ENCODE results near the gene TMEM273.

Gene TMEM273

DNA sequence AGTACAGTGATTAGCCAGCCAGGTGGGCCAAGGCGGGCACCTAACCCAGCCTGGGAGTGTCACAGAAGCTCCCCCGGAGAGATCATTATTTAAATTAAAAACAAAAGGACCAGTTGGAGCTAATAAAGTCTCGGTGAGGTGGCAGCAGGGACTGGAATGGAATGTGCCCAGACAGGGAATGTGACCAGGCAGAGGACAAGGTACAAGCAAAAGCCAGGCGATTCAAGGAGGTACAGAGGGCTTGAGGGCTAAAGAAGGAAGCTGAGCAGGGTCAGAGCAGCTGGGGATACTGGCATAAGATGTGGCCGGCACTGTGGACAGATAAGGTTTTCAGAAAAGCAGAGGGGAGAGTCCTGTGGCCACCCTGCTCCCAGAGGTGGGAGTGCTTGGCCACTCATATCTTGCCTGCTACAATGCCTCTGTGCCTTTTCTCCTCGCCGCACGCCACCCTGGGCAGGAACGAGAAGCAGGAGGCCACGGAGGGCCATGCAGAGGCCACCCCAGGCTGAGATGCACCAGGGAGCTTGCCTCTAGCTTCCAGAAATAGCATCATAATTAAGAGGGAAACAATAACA lies 13.2 kb downstream of the TMEM273 start:
- H3K36me3 ChIP-seq (ENCODE audit: control insufficient read depth, insufficient read depth, low read length, severe bottlenecking) = no peaks in the 10 kb centered on the region
- H3K9me3 ChIP-seq (ENCODE audit: control insufficient read depth, low read length) = no peaks in the 10 kb centered on the region
- no peak overlapping the region for H3K9ac ChIP-seq (ENCODE audit: low read length)
- H3K4me3 ChIP-seq (ENCODE audit: low read length) = no peak overlapping the region
- no peaks in the 10 kb centered on the region for H3K27me3 ChIP-seq (replicated peaks; ENCODE audit: control insufficient read depth, insufficient read depth, low read length)
- DNase-seq (ENCODE audit: low read depth) = no peak
- peaks cover 13% of the 10 kb centered on the region for H3K4me1 ChIP-seq (ENCODE audit: control insufficient read depth, insufficient read depth, low read length)

DNA sequence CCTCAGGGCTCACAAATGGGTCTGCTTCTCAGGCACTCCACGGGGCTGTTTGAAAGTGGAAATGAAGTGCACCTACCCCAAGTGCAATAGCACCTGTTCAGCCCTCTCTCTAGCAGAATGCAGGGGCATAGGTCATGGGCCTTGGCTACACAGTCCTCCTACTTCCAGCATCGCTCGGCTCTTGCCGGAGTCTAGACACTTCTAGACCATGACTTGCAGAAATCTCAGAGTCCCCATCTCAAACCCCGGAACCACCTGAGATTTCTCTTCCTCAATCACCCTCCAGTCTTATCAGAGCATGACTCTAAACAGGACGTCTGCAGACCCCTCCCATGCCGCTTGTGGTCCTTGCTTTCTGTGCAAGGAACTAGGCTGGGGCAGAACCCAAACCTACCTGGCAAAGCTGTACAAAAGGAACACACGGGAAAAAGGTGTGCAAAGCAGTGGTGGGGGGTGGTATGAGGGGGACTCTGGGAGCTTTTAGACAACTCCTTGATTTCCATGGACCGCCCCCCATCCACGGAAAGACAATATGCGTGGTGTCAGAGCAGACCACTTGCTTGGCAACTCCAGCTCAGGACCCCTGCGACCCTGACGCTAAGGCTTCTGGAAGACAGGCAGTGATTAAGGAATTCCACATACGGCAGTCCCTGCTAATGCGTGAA lies 13.8 kb downstream of the TMEM273 start:
- H3K36me3 ChIP-seq (ENCODE audit: control insufficient read depth, insufficient read depth, low read length, severe bottlenecking) = no peaks in the 10 kb centered on the region
- no peaks in the 10 kb centered on the region for H3K9me3 ChIP-seq (ENCODE audit: control insufficient read depth, low read length)
- peaks cover 13% of the 10 kb centered on the region for H3K4me1 ChIP-seq (ENCODE audit: control insufficient read depth, insufficient read depth, low read length)
- no peak overlapping the region for H3K9ac ChIP-seq (ENCODE audit: low read length)
- H3K4me3 ChIP-seq (ENCODE audit: low read length) = no peak overlapping the region
- DNase-seq (ENCODE audit: low read depth) = no peak
- H3K27me3 ChIP-seq (replicated peaks; ENCODE audit: control insufficient read depth, insufficient read depth, low read length) = no peaks in the 10 kb centered on the region

- no peak for DNase-seq (ENCODE audit: low read depth)
- Histone ChIP-seq H3K9me3 (ENCODE audit: control insufficient read depth, low read length) (no peaks in the 10 kb centered on the region), H3K4me1 (ENCODE audit: control insufficient read depth, insufficient read depth, low read length) (peaks cover 13% of the 10 kb centered on the region), H3K27me3 (replicated peaks; ENCODE audit: control insufficient read depth, insufficient read depth, low read length) (no peaks in the 10 kb centered on the region), H3K9ac (ENCODE audit: low read length) (no peak overlapping the region), H3K4me3 (ENCODE audit: low read length) (no peak overlapping the region), H3K36me3 (ENCODE audit: control insufficient read depth, insufficient read depth, low read length, severe bottlenecking) (no peaks in the 10 kb centered on the region)
These were observed 14.3 kb downstream of the TMEM273 start for GRCh38 chr10:49173853-49174252.

GRCh38 chr10:49173201-49173772 lies 14.9 kb downstream of the TMEM273 start:
- no peak overlapping the region for H3K9ac ChIP-seq (ENCODE audit: low read length)
- H3K36me3 ChIP-seq (ENCODE audit: control insufficient read depth, insufficient read depth, low read length, severe bottlenecking) = no peaks in the 10 kb centered on the region
- no peaks in the 10 kb centered on the region for H3K27me3 ChIP-seq (replicated peaks; ENCODE audit: control insufficient read depth, insufficient read depth, low read length)
- H3K4me1 ChIP-seq (ENCODE audit: control insufficient read depth, insufficient read depth, low read length) = peaks cover 13% of the 10 kb centered on the region
- H3K4me3 ChIP-seq (ENCODE audit: low read length) = no peak overlapping the region
- DNase-seq (ENCODE audit: low read depth) = no peak
- H3K9me3 ChIP-seq (ENCODE audit: control insufficient read depth, low read length) = no peaks in the 10 kb centered on the region

DNA sequence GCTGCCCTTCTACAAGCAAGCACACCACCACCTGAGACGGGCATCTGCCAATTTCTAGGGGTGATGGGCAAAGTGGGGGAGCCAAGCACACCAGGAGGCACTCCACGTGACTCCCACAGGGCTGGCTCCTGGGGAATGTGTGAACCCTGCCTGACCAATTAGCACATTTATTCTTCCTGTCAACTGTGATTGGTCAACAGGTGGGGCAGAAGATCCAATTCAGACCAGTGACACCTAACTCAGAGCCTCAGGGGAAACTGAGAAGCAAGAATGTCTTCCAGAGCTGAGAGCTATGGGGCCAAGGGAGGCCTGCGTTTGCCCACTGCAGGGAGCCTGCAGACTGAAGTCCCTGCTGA lies 15.4 kb downstream of the TMEM273 start:
- Histone ChIP-seq H3K9ac (ENCODE audit: low read length) (no peak overlapping the region), H3K4me1 (ENCODE audit: control insufficient read depth, insufficient read depth, low read length) (peaks cover 10% of the 10 kb centered on the region), H3K9me3 (ENCODE audit: control insufficient read depth, low read length) (no peaks in the 10 kb centered on the region), H3K36me3 (ENCODE audit: control insufficient read depth, insufficient read depth, low read length, severe bottlenecking) (no peaks in the 10 kb centered on the region), H3K4me3 (ENCODE audit: low read length) (no peak overlapping the region), H3K27me3 (replicated peaks; ENCODE audit: control insufficient read depth, insufficient read depth, low read length) (no peaks in the 10 kb centered on the region)
- no peak for DNase-seq (ENCODE audit: low read depth)

DNA sequence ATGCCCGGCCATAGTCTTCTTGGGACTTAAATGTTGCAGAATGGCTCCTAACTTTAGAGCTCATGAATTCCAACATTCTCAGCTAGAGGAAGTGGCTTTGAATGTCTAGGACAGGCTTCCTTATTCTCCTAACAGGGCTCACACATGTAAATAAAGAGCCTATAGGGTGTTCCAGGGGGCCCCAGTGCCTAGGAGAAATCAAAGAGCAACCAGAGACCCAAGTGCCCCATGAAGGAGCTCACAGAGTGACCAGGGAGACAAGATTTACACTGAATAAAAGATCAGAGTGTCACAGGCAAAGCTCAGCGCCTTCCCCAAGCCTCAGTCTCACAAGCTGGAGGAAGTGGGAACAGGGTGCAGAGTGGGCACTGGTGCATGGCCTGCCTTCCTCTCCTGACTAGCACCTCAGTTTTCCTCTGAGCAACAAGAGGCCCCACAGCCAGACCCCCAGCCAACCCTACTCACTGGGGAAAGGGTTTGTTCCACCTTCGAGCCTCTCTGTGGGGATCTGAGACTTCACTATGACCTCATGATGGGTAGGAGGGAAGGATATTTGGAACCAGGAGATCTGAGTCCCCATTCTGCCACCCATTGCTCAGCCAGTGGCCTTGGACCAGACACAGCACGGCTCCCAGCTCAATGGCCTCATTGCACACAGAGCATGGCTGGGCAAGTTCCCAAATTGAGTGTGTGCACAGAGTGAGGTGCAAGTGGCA lies 16.0 kb downstream of the TMEM273 start:
- Histone ChIP-seq H3K27me3 (replicated peaks; ENCODE audit: control insufficient read depth, insufficient read depth, low read length) (no peaks in the 10 kb centered on the region), H3K36me3 (ENCODE audit: control insufficient read depth, insufficient read depth, low read length, severe bottlenecking) (no peaks in the 10 kb centered on the region), H3K9me3 (ENCODE audit: control insufficient read depth, low read length) (no peaks in the 10 kb centered on the region), H3K4me1 (ENCODE audit: control insufficient read depth, insufficient read depth, low read length) (peaks cover 4% of the 10 kb centered on the region), H3K9ac (ENCODE audit: low read length) (no peak overlapping the region), H3K4me3 (ENCODE audit: low read length) (no peak overlapping the region)
- no peak for DNase-seq (ENCODE audit: low read depth)

DNA sequence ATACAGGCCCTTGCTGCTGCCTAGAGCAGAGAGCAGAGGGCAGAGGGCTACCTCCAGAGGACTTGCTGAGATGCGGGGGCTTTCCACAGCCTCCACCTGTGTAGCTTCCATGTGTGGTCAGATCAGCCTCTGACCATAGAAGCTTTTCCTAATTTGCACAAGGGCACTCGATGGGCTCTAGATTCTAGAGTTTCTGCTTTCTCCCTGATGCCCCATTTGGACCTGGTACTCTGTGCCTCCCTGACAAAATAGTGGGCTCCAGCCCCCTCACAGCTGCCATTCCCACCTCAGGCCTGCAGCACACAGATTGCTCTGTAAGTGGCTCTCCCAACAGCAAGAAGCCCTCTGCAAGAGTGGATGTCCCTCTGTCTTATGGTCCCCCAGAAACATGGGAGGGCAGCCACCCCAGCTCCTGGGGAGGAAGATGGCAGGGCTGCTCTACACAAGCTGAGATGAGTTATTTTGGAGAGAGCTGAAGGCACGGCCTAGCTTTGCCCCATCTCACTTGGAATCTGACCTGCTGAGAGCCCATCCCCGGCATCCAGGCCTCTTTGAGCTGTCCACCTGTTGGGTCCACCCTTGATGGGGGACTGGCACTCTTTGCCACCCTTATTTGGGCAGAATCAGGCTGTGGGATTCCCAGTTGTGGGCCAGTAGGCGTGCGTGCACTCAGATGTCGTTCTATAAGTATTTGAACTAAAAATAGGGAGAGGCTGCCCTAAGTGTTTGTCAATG lies 16.7 kb downstream of the TMEM273 start:
- DNase-seq (ENCODE audit: low read depth) = no peak
- no peaks in the 10 kb centered on the region for H3K4me1 ChIP-seq (ENCODE audit: control insufficient read depth, insufficient read depth, low read length)

DNA sequence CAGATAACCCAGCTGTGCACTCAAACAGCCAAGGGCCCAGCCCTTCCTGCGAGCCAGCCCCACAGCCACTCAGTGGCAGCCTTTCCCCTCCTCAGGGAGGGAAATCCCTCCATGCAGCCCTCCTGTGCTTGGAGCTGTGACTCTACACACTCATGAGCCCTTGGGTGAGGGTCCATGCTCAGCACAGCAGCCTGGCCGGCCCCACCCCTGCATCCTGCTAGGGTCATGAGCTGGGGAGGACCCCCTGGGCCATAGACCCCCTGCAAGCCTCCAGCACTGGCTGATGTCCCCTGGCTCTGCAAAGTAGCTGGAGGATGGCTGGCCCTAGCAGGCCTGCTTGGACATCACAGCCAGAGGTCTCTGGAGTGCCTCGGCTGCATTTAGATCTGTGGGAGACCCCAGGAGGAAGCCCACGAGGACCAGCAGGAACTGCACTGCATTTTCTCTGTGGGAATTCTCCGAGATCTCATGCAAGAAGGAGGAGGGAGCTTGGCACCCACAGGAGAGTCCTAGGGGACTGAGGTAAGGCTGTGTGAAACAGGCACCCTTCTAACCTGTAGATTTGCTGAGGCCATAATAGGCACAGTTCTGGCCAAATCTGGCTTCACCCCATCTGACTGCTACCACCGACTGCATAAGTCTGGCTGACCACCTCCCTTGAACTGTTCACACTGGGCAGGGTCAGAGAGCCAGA lies 17.4 kb downstream of the TMEM273 start:
- no peaks in the 10 kb centered on the region for H3K27me3 ChIP-seq (replicated peaks; ENCODE audit: control insufficient read depth, insufficient read depth, low read length)
- H3K4me3 ChIP-seq (ENCODE audit: low read length) = no peak overlapping the region
- no peak overlapping the region for H3K9ac ChIP-seq (ENCODE audit: low read length)
- no peaks in the 10 kb centered on the region for H3K9me3 ChIP-seq (ENCODE audit: control insufficient read depth, low read length)
- DNase-seq (ENCODE audit: low read depth) = no peak
- H3K36me3 ChIP-seq (ENCODE audit: control insufficient read depth, insufficient read depth, low read length, severe bottlenecking) = no peaks in the 10 kb centered on the region
- H3K4me1 ChIP-seq (ENCODE audit: control insufficient read depth, insufficient read depth, low read length) = no peaks in the 10 kb centered on the region

More for the DNA sequence above, 16.7 kb downstream of the TMEM273 start:
- no peaks in the 10 kb centered on the region for H3K9me3 ChIP-seq (ENCODE audit: control insufficient read depth, low read length)
- H3K4me3 ChIP-seq (ENCODE audit: low read length) = no peak overlapping the region
- H3K9ac ChIP-seq (ENCODE audit: low read length) = no peak overlapping the region
- no peaks in the 10 kb centered on the region for H3K36me3 ChIP-seq (ENCODE audit: control insufficient read depth, insufficient read depth, low read length, severe bottlenecking)
- no peaks in the 10 kb centered on the region for H3K27me3 ChIP-seq (replicated peaks; ENCODE audit: control insufficient read depth, insufficient read depth, low read length)

- Histone ChIP-seq H3K36me3 (ENCODE audit: control insufficient read depth, insufficient read depth, low read length, severe bottlenecking) (no peaks in the 10 kb centered on the region), H3K4me3 (ENCODE audit: low read length) (no peak overlapping the region), H3K9me3 (ENCODE audit: control insufficient read depth, low read length) (no peaks in the 10 kb centered on the region), H3K27me3 (replicated peaks; ENCODE audit: control insufficient read depth, insufficient read depth, low read length) (no peaks in the 10 kb centered on the region), H3K9ac (ENCODE audit: low read length) (no peak overlapping the region), H3K4me1 (ENCODE audit: control insufficient read depth, insufficient read depth, low read length) (no peaks in the 10 kb centered on the region)
- DNase-seq (ENCODE audit: low read depth) = no peak
These were observed 18.4 kb downstream of the TMEM273 start for GRCh38 chr10:49169776-49170175.

GRCh38 chr10:49168831-49169500 lies 19.2 kb downstream of the TMEM273 start:
- Histone ChIP-seq H3K4me3 (ENCODE audit: low read length) (no peak overlapping the region), H3K27me3 (replicated peaks; ENCODE audit: control insufficient read depth, insufficient read depth, low read length) (no peaks in the 10 kb centered on the region), H3K9me3 (ENCODE audit: control insufficient read depth, low read length) (no peaks in the 10 kb centered on the region), H3K4me1 (ENCODE audit: control insufficient read depth, insufficient read depth, low read length) (no peaks in the 10 kb centered on the region), H3K9ac (ENCODE audit: low read length) (no peak overlapping the region), H3K36me3 (ENCODE audit: control insufficient read depth, insufficient read depth, low read length, severe bottlenecking) (no peaks in the 10 kb centered on the region)
- no peak for DNase-seq (ENCODE audit: low read depth)

All from adipocyte (in vitro differentiated cells).